HG03565 (cell line): ENCODE results near the gene PM20D1.

Source experiments
- ATAC-seq: cut with Tn5 transposase; IDR thresholded peaks from one replicate; pipeline ENCODE4 v1.9.1; 2021; ENCODE audit warnings: mild to moderate bottlenecking, moderate library complexity; ENCODE audit not compliant: unreplicated experiment

Gene PM20D1

DNA sequence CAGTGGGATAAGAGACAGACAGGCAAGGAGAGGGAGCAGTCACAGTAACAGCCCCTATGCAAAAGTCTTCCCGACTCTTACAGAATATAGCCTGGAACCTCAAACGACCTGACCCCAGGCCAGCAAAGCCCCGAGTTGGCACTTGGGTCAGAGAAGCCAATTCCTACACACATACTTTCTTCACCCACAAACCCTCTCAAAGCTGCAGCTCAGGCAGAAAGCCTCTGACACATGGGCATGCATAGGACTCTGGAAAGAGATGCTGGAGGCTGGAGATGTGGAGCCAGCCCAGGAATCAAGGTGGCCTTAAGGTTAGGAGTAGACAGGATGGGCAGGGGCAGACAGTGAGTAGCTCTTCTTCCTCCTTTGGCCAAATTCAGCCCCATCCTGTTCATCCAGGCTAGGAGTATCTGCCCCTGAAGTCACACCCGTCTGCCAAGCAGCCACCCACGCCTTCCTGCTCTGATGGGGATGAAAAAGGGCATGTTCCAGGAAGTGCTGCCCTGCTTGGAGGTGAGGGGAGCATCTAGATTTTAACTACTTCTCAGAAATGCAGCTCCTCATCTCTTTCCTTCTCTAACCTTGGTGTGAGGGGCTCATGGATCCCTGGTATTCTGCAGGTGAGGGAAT is 44.7 kb downstream of the PM20D1 start:
- ATAC-seq = no peak

DNA sequence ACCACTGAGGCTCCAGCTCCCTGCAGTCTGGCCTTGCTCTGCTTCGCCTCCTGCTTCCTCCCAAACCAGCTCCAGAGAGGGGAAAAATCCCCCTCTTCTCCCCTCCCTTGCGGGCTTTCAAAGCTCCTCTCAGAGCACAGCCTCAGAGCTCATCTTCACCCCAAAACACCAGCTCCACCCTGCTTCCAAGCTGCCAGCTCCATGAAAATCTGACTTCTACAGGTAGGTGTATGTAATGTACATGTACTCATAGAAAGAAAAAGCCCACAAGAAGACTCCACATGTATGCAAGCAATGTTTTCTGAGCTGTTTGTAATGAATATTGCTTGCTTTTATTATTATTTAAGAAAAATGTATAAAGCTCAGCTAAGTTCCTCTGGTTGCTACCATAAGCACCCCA is 45.3 kb downstream of the PM20D1 start:
- no peak for ATAC-seq

DNA sequence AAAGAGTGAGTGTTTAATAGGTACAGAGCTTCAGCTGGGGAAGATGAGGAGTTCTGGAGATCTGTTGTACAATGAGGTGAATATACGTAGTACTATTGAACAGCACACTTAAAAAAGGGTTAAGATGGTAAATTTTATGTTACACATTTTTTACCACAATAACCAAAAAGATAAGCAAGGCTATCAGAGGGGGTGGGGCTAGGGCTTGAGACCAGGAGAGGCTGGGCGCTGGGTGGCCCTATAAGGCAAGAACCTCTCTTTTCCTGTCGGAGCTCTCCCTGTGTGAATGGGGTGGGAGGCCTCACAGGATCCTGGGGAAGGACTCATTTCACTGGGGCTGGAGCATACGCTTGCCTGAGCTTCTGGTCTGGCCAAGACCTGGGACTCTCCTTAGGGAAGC is 45.9 kb downstream of the PM20D1 start:
- no peak for ATAC-seq

DNA sequence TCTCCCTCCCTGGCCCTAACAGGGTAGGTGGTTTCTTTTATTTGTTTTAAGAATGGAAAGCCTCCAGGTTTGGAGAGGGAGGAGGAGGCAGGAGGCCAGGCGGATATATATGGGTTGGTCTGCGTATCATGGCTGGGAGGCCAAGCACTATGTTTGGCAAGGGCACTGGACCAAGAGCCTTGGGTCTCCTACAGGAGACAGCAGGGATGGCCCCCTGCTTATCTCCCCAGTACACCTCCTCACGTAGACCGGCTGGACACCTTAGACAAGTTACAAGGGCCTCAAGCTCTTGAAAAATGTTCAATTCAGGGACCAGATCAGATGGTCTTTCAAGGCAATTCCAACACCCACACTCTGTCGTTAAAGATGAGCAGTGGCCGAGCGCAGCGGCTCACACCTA is 47.9 kb downstream of the PM20D1 start:
- ATAC-seq = no peak

DNA sequence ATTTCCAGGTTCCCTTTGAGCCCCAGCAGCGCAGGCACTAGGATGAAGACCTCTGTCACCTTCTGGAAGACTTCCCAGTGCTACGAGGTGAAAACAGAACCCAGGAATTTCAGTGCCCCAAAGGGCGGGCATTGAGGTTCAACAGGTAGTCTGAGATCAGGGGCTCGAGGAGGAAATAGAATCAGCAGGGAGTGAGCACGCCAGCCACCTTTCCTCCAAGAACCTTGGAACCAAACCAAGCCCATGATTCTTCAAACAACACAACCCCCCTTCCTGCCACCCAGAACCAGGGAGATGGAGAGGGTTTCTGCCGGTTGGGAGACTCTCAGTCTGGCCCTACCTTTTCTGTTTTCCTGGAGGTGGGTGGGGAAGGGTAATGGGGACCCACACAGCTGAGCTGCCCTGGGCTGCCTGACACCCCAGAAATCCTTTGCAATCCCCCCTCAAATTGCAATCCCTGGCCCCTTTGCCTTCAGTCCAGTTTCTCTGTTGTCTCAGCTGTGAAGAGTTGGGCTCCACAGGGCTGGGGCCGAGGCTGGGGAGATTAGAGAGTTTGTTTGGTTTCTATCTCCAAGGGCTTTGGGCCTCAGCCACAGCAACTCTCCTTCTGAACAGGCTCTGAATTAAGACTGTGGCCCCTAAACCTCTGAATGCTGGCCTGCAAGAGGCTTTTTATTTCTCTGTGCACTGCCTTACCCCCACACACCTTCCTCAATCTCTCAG is 48.8 kb downstream of the PM20D1 start:
- no peak for ATAC-seq

DNA sequence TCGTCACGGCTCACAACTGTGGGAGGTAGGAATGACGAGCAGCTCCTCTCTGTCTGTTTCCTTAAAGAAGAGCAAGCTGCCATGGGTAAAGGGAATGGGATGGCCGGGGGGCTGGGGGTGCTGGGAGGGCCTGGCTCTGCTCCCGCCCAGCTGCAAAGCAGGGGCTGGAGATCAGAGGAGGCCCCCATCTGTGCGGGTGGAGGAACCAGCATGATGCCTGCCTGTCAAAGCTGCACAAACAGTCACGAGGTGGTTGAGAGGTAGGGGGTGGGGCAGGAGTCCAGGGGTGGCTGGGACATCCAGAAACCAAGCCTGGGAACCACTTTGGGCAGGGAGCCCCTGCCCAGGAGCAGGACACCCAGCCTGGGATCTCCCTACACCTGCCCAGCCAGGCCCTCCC is 49.5 kb downstream of the PM20D1 start:
- no peak for ATAC-seq

DNA sequence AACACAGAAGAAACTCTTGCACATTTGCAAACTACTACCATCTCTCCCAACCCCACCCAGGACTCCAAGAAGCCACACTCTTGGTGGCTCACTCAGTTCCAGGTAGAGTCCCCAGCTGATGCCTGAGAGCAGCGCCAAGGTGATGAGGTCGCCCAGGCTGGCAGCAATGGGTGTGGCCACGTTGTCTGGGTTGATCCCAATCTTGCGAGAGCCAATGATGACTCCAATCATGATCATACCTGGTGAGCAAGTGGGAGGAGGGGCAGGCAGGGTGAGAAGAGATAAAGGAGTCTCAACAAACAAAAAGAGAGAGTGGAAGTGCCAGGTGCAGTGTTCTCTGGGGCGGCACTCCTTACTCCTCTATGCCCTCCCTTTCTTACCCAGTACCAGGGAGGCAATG is 51.4 kb downstream of the PM20D1 start:
- no peak for ATAC-seq

DNA sequence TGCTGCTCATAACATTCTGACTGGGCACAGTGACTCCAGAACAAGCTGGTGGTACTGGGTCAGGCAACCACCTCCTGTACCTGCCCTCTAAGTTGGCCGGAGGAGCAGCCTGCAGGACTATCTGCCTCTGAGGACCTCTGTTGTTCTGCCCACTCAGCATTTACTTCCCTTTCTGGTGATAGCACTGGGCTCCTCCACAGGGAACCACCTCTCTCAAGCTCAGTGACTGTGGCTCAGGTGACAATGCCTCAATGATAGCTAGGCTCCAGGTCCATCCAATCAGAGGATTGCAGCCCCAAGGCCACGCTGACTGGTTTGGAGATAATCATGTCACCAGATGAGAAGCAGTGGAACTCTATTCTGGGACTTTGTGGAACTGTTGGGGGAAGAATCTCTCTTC is 52.8 kb downstream of the PM20D1 start:
- ATAC-seq = no peak

DNA sequence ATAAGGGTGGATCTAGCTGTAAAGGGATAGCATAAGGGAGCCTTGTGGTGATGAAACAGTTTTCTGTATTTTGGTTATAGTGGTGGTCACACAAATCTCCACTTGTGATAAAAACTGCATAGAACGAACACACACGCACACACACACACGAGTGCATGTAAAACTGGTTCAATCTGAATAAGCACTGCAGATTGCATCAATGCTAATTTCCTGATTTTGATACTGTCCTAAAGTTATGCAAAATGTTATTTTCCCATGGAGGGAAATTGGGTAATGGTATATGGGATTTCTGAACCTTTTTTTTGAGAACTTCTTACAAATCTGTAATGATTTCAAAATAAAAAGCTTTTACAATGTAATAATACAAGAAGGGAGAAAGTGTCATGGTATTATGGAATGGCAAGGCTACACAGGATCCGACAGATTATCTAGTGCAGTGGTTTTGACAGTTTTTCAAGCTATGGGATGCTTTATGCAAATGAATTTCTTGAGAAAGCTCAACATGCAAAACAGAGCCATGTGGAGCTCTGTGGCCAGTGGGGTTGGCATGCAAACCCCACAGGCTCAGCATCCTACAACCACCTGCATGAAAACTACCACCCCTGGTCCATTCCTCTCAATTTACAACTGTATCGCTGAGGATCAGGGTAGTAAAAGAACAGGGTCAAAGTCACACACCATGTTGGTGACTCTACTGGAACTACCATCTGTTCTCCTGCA is 55.8 kb downstream of the PM20D1 start:
- no peak for ATAC-seq

DNA sequence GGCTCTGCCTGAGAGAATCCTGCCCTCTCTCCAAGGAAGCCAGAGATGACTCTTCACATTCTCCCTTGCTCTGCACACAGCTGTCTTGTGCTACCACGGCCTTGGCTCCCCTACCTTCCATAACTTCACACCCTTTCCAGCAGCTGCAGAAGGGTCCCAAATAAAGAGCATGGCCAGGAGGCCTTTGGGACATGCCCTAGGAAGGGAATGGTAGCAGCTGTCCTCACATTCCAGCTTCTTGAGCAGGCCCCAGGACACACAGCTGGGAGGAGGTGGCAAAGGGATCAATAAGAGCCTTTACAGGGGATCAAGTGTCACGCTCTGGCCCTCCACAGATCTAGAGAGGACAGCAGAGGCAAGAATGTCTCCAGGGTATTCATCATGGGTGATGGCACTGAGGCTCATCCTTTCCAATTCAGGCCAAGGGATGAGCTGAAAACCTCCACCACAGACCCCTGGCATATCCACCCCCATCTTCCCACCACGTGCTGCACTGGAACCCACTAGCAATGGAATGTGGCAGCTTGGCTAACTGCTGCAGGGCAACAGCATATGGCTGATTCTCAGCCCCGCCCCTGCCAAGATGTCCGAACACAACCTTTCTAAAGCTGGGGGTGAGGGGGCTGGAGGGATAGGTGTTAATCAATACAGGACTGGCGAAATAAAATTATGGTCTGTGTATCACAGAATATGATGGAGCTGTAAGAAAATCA is 56.8 kb downstream of the PM20D1 start:
- no peak for ATAC-seq

DNA sequence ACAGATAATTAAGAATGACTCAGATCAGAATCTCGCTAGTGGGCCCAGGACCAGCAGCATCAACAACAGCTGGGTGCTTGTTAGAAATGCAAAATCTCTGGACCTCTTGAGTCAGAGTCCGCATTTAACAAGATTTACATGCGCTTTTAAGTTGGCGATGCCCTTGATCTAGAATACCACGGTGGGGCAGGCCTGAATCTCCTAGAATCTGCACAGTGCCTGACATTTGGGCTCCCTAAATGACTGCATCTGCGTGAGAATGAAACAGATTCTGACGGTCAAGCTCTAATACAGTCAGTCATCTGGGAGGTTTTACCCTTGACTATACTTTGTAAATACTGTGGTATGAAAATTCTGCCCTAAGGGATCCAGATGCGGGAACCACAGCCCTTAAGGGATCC is 57.5 kb downstream of the PM20D1 start:
- ATAC-seq = peak; percentile 33

DNA sequence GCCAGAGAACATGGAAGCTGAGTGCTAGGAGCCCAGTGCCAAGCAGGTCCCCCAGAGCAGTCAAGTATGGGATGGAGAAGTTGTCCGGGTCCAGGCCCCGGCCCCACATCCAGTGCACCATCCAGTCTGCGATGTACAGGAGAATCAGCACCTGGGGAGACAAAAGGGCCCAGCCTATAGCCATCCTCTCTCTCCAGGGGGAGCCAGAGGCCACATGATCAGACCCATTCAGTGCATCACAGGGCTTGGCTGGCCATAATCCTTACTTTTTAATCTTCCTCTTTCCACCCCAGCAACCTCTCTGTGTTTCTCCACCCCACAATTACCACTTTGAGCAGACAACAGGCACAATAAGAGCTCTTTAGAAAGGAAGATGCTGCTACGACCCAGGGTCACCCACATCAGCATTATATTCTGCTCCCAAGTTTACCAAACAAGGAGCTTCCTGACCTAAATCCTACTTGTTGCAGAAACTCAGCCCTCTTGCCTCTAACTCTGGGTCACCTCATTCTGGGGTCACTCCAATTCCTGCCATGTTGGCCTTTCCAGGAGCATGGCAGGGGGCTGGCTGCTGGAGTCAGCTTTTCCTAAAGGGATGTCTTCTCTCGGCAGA is 58.3 kb downstream of the PM20D1 start:
- ATAC-seq = no peak

DNA sequence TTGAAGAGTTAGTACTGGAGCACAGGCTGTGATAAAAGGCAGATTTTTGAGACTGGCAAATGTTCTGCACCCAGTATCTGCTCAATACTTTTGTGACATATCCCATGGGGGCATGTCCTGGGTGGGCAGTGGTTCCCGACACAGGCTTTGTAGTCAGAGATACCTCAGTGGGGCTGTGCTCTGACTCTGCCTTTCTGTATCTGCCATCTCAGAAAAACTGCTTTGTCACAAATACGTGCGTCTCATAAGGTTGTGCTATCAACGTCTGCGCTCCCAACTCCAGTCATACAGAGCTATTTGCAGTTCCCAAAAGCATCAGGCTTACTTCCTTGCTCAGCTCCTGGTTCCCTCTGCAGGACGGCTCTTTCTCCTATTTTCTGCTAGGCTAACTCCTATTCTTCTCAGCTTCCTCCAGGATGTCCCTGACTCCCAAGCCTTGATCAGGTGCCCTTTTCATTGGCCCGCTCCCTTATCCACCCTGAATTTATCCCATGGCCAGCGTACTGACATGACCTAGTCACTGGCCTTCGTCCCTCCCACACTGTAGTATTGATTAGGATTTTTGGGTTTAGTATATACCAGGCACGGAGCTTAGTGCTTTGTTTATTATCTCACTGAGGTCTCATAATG is 62.5 kb downstream of the PM20D1 start:
- no peak for ATAC-seq

DNA sequence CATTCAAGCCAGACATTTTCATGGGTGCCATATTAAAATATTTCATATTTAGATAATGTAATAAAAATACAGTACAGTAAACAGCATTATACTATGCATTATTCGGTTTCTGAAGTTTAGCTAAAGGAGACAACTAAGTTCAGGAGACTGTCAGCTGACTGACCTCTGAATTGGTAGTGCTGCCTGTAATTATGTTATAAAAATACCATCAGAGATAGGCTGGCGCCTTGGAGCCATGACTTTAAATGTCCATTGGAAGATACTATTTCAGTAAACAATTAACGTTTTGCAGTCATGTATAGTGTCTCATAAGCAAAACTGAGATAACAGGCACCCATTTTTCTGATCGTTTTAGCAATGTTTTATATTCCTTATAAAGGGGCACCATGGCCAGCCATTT is 63.3 kb downstream of the PM20D1 start:
- no peak for ATAC-seq

DNA sequence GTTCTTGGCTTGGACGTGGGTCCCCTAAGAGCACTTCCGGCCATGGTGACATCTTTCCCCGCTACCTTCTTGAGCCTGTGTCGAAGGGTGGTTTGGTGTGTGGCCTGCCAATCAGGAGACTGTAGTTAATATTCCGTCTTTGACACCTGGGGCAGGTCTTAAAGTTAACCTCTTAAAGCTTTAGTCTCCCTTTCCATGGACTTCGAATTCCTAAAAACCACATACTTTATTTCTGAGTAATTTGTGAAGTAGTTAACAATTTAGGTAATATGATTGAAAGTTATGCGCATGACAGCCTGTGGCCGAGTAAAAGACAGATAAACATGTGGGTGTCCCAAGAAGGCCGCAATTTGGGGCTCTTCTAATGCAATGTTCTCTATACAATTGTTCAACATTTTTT is 64.5 kb downstream of the PM20D1 start:
- no peak for ATAC-seq

DNA sequence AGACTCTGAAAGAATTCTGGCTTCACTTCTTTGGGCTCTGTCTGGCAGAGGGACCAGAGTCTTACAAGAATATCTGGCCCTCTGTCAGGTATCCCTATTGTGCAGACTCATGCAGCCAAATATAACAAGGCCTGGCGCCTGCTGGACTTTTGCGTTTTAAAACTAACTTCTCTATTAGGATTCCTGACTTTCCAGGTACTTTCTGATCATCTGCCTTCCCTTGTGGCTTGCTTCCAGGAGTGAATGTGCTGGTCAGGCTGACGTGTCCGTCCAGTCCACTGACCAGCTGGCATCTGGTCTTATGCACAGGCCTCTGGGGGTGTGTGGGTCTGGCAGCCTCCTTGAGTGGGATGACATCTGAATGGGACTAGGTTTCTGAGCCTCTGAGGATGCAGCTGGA is 66.0 kb downstream of the PM20D1 start:
- no peak for ATAC-seq

DNA sequence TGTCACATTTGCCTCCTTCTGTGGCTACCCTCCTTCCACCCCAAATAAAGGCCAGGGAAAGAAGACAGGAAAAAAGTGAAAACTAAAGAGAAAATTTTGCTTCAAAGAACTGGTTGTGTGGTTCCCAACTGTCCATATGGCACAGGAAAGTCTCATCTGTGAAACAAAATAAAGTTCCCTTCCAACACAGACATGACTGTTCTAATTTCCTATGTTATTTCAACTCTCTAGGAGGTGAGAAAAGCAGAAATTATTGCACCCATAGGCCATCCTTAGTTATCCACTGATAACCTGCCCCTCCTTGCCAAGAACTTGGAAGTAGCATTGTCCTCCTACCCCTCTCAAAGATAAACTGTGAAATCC is 66.5 kb downstream of the PM20D1 start:
- no peak for ATAC-seq

DNA sequence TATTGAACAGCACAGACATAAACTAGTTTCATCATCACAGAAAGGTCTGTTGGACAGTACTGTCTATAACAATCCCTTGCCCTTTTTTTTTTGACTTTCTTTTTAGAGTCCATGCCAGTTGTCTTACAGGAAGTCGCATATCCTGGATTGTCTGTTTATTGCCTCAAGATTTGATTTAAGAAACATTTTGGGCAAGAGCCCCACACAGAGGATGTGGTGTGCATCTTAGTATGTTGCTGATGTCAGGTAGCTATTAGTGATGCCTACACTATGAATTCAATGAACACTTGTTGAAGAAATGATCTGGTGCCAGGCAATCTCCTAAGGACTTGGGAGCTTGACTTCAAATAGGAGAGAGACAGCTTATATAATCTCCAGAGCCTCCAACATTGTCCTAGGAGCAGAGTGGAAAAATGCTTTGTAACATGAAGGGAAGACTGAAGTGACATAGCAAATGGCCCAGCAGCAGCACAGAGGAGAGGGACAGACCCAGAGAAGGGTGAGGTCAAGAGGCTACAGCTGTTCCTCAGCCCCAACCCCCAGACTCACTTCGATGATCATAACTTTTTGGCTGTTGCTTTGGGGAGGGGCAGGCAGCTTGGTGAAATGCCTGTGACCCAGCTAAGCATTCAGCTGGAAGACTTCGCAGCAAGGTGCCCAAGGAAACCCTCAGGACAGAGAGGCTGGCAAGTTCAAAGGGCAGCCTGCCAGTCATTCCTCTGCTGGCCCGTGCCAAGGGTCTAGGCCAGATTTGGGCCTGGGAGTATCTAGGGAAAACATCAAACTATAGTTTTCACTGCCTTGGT is 67.1 kb downstream of the PM20D1 start:
- ATAC-seq = no peak

DNA sequence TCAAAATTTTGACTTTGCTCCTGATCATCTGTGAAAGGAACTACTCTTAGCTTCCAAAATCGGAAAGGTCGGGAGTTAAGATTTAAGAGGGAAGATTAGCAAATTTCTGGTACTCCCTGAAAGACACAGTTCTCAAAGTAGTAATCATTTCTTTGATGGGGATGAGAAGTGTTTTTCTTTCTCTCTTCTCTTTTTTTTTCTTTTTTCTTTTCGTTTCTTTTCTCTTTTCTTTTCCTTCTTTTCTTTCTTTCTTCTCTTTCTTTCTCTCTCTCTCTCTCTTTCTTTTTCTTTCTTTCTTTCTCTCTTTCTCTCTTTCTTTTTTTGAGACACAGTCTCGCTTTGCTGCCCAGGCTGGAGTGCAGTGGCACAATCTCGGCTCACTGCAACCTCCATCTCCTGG is 69.6 kb downstream of the PM20D1 start:
- no peak for ATAC-seq
